Measurements from ENCODE around the gene KRT31. TPM values are rescaled to one million over a fixed set of nuclear protein-coding genes. Genes with fewer than 3 reads are reported as not detected.

Gene KRT31
- total RNA-seq, 6 experiments from 2014 or later: 0.09 to 0.14 TPM; not detected in 4

DNA sequence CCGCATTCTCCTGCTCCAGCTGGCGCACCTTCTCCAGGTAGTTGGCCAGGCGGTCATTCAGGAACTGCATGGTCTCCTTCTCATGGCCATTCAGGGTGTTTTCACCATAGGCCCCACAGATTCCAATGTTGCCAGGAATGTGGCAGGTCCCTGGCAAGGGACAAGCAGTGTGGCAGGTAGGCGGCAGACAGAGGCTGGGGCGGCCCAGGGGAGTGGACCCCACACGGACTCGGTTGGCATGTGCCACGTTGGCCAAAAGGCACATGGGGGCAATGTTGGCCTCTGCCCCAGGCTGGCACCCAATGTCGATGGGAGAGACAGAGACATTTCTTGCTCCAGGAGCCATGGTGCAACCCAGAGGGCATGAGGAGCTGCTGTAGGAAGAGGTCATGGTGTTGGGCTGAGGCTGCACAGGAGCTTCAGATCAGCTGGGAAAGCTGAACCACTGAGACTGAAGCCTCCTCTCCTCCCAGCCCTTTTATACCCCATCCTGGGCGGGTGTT is 43.2 kb upstream of the KRT31 start, which contains the start of gene KRT38:
Gene KRT38 (minus strand): TSS at position 453 of the 503 bp plus-strand sequence. CDS start 62 bp downstream, at position 391.
- Mint-ChIP-seq H3K4me3 (no peak within 1 kb of the TSS), H3K36me3 (ENCODE audit: low read depth) (peaks cover 9% of the 10 kb centered on the region), H3K9me3 (0 out of 2 replicates have a peak, but pooled peaks cover 4% of the 10 kb centered on the region), H3K27me3 (ENCODE audit: insufficient read depth) (peaks cover 2% of the 10 kb centered on the region; the same call in 1 of the 2 replicates), H3K4me1 (ENCODE audit: low read depth) (peaks cover 52% of the 10 kb centered on the region), H3K27ac (no peak within 1 kb of the TSS)
- TF ChIP-seq, protein P1, sequence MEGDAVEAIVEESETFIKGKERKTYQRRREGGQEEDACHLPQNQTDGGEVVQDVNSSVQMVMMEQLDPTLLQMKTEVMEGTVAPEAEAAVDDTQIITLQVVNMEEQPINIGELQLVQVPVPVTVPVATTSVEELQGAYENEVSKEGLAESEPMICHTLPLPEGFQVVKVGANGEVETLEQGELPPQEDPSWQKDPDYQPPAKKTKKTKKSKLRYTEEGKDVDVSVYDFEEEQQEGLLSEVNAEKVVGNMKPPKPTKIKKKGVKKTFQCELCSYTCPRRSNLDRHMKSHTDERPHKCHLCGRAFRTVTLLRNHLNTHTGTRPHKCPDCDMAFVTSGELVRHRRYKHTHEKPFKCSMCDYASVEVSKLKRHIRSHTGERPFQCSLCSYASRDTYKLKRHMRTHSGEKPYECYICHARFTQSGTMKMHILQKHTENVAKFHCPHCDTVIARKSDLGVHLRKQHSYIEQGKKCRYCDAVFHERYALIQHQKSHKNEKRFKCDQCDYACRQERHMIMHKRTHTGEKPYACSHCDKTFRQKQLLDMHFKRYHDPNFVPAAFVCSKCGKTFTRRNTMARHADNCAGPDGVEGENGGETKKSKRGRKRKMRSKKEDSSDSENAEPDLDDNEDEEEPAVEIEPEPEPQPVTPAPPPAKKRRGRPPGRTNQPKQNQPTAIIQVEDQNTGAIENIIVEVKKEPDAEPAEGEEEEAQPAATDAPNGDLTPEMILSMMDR (IDR thresholded peaks at IDR 0.05): no peak
- DNase-seq: no peak

DNA sequence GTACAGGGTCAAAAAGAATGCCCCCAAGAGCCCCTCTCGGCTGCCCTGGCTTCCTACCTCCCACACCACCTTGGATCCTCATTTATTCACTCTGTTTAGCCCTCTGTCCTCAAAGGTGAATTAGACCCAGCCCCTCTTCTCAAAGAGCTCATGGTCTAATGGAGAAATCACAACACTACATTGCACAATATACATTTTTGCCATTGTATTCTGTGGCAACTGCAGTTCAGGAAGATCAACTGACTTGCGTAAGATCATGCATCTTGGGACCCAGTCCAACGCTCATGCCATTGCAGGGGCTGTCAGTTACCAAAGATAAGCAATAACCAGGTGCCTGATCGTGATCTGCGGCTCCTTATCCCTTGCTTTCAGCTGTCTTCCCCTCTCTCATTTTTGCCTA is 42.0 kb upstream of the KRT31 start:
- peaks cover 9% of the 10 kb centered on the region for H3K36me3 Mint-ChIP-seq (ENCODE audit: low read depth)
- no peak overlapping the region for H3K27ac Mint-ChIP-seq
- peaks cover 2% of the 10 kb centered on the region; the same call in 1 of the 2 replicates for H3K27me3 Mint-ChIP-seq (ENCODE audit: insufficient read depth)
- peaks cover 40% of the 10 kb centered on the region for H3K4me1 Mint-ChIP-seq (ENCODE audit: low read depth)
- DNase-seq: no peak
- TF ChIP-seq, protein P1 (IDR thresholded peaks at IDR 0.05): no peak
- H3K9me3 Mint-ChIP-seq: 0 out of 2 replicates have a peak, but pooled peaks cover 4% of the 10 kb centered on the region
- H3K4me3 Mint-ChIP-seq: no peak overlapping the region

DNA sequence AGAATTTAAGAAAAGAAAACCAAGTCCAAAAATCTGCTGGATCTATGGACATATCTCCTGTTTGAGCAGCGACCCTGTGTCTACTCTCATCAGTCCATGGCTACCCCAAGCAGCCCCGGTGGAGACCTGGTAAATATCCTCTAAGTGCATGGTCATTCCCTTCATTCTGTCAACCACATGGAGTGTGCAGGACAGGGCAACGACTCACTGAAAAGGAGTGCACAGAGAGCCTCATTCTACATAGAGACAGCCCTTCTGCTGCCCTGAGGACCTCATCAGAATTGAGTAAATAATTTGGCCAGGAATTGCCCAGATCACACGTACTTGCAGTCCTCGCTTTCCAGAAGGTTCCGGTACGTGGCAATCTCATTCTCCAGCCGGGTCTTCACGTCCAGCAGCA is 40.4 kb upstream of the KRT31 start:
- H3K36me3 Mint-ChIP-seq (ENCODE audit: low read depth): peaks cover 9% of the 10 kb centered on the region
- TF ChIP-seq, protein P1 (IDR thresholded peaks at IDR 0.05): no peak
- no peak overlapping the region for H3K4me3 Mint-ChIP-seq
- H3K4me1 Mint-ChIP-seq (ENCODE audit: low read depth): peaks cover 31% of the 10 kb centered on the region
- H3K27me3 Mint-ChIP-seq (ENCODE audit: insufficient read depth): no peaks in the 10 kb centered on the region; the same call in 1 of the 2 replicates
- DNase-seq: peak; percentile 33
- H3K9me3 Mint-ChIP-seq: 0 out of 2 replicates have a peak, but pooled peaks cover 4% of the 10 kb centered on the region
- no peak overlapping the region for H3K27ac Mint-ChIP-seq

DNA sequence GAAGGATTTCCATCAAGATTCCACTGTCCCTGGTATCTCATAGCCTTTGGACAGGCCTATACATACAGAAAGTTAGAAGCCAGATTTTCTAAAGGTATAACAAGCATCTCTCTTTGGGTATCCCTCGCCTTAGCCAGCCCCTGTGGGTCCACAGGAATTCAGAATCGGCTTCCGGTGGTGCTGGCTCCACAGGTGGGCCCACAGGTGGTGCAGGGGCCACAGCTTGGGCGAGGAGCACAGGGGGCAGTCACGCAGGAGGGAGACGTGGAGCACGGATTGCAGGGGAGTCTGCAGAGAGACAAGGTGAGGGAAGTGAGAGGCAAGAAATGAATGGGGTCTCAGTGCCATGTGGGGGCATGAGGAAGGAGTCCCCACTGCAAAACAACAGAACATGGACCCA is 39.8 kb upstream of the KRT31 start:
- H3K9me3 Mint-ChIP-seq: 0 out of 2 replicates have a peak, but pooled peaks cover 4% of the 10 kb centered on the region
- no peak overlapping the region for H3K4me3 Mint-ChIP-seq
- H3K27ac Mint-ChIP-seq: no peak overlapping the region
- H3K27me3 Mint-ChIP-seq (ENCODE audit: insufficient read depth): no peaks in the 10 kb centered on the region; the same call in 1 of the 2 replicates
- DNase-seq: no peak
- peaks cover 26% of the 10 kb centered on the region for H3K4me1 Mint-ChIP-seq (ENCODE audit: low read depth)
- peaks cover 9% of the 10 kb centered on the region for H3K36me3 Mint-ChIP-seq (ENCODE audit: low read depth)
- TF ChIP-seq, protein P1 (IDR thresholded peaks at IDR 0.05): no peak

DNA sequence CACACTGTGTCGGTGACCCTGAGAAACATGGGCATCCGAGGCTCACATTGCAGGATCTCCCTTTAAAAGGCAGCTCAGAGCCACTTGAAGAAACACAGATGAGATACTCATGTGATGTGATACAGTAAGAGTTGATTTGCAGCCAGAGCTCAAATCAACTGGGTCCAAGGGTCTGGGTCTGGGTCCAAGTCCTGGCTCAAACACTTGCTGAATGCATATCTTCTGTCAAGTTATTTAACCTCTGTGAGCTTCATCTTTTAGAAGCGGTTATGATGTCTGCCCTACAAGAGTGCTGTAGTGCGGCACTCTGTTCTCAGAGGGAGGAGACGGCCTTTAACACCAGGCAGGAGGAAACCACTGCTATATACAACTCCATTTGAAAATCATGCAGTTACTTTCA is 37.0 kb upstream of the KRT31 start:
- Mint-ChIP-seq H3K9me3 (no peaks in the 10 kb centered on the region), H3K27ac (no peak overlapping the region), H3K36me3 (ENCODE audit: low read depth) (no peaks in the 10 kb centered on the region), H3K27me3 (ENCODE audit: insufficient read depth) (no peaks in the 10 kb centered on the region), H3K4me1 (ENCODE audit: low read depth) (peaks cover 19% of the 10 kb centered on the region), H3K4me3 (no peak overlapping the region)
- TF ChIP-seq, protein P1 (IDR thresholded peaks at IDR 0.05): no peak
- no peak for DNase-seq

Measured in HFFc6 (cell line).